Spinal cord (tissue), 10 donors: ENCODE data around the gene LOXHD1. TPM values are rescaled to one million over a fixed set of nuclear protein-coding genes. Genes with fewer than 3 reads are reported as not detected.

Experiments used
- DNase-seq, 6 donors: peaks; one replicate each; pipeline versions ENCODE4 v3.0.0 to v3.0.0-alpha.2; 2013 to 2015; ENCODE audit warnings: low spot score in 6 of 6, low read depth in 4 of 6
- H3K27ac ChIP-seq: one replicate; pipeline ENCODE4 v1.5.1; 2013; ENCODE audit warnings: low read depth, low read length, control low read depth
- H3K27me3 ChIP-seq: one replicate; pipeline ENCODE4 v1.6.1; 2013; ENCODE audit warnings: low read length; ENCODE audit not compliant: control insufficient read depth, insufficient read depth
- H3K36me3 ChIP-seq: one replicate; pipeline ENCODE4 v1.6.1; 2013; ENCODE audit warnings: low read length; ENCODE audit not compliant: control insufficient read depth, insufficient read depth
- H3K4me1 ChIP-seq: one replicate; pipeline ENCODE4 v1.6.1; 2013; ENCODE audit warnings: low read length; ENCODE audit not compliant: control insufficient read depth, insufficient read depth
- H3K4me3 ChIP-seq: one replicate; pipeline ENCODE4 v1.5.1; 2013; ENCODE audit warnings: low read depth, low read length, control low read depth
- H3K9me3 ChIP-seq: one replicate; pipeline ENCODE4 v1.6.1; 2013; ENCODE audit warnings: low read length; ENCODE audit not compliant: control insufficient read depth, insufficient read depth
- WGBS: methylation state at CpG from one replicate; pipeline ENCODE4 v1.1.5; 2013; ENCODE audit warnings: missing lambda C conversion rate; ENCODE audit not compliant: insufficient coverage; 5-methylcytosine and 5-hydroxymethylcytosine counted together
- polyA plus RNA-seq, 2 donors: library from polyadenylated mRNA; unstranded; fragments of 120-200 nt; gene quantifications; one replicate each; pipeline ENCODE4 v1.2.1, GENCODE V29; 2013; ENCODE audit not compliant: insufficient read length in 2 of 2
- total RNA-seq, 2 donors: library from RNA; depleted of rRNA in 1 of 2; stranded (reverse); fragments of 120-200 nt in 1 of 2; fragments of >200 nt in 1 of 2; gene quantifications; one replicate each; pipeline versions ENCODE4 v1.2.3 to v1.2.4, GENCODE V29; 2013 to 2014
- donor health status: healthy.

Gene LOXHD1
- total and polyA plus RNA-seq, 4 donors = 0.14 to 0.29 (median 0.21) TPM

- H3K4me1 ChIP-seq = peaks cover 15% of the 10 kb centered on the region
- no CpG with 5 or more reads among the region's 1 CpG for WGBS
- H3K36me3 ChIP-seq = peaks cover 18% of the 10 kb centered on the region
- H3K4me3 ChIP-seq = no peak overlapping the region
- H3K27me3 ChIP-seq = no peaks in the 10 kb centered on the region
- H3K9me3 ChIP-seq = no peaks in the 10 kb centered on the region
- no peak overlapping the region for H3K27ac ChIP-seq
- no peak for DNase-seq
Observed at GRCh38 chr18:46675112-46675511, 18.1 kb upstream of the LOXHD1 start.

- no peaks in the 10 kb centered on the region for H3K9me3 ChIP-seq
- no peak overlapping the region for H3K27ac ChIP-seq
- no peaks in the 10 kb centered on the region for H3K27me3 ChIP-seq
- peaks cover 3% of the 10 kb centered on the region for H3K36me3 ChIP-seq
- H3K4me3 ChIP-seq = no peak overlapping the region
- WGBS = 94% methylated on average over 4 of the region's 6 CpGs
- DNase-seq = peak in 2 of 6 donors; percentile 56 to 77
- peaks cover 24% of the 10 kb centered on the region for H3K4me1 ChIP-seq
Observed at GRCh38 chr18:46672062-46672970, 15.3 kb upstream of the LOXHD1 start.

- H3K36me3 ChIP-seq = no peaks in the 10 kb centered on the region
- WGBS = 65% methylated on average over 6 of the region's 6 CpGs
- DNase-seq = no peak
- H3K4me1 ChIP-seq = peaks cover 14% of the 10 kb centered on the region
- H3K27ac ChIP-seq = no peak overlapping the region
- H3K27me3 ChIP-seq = no peaks in the 10 kb centered on the region
- H3K4me3 ChIP-seq = no peak overlapping the region
- no peaks in the 10 kb centered on the region for H3K9me3 ChIP-seq
Observed at GRCh38 chr18:46668694-46669093, 11.7 kb upstream of the LOXHD1 start.

GRCh38 chr18:46668135-46668534, 11.1 kb upstream of the LOXHD1 start:
- 30% methylated on average over 7 of the region's 11 CpGs for WGBS

GRCh38 chr18:46663539-46663938, 6.5 kb upstream of the LOXHD1 start:
- no peak for DNase-seq
- Histone ChIP-seq H3K4me3 (no peak overlapping the region), H3K4me1 (peaks cover 14% of the 10 kb centered on the region), H3K27me3 (no peaks in the 10 kb centered on the region), H3K9me3 (no peaks in the 10 kb centered on the region), H3K27ac (no peak overlapping the region), H3K36me3 (no peaks in the 10 kb centered on the region)
- 87% methylated on average over 1 of the region's 1 CpG for WGBS

More at GRCh38 chr18:46668135-46668534, 11.1 kb upstream of the LOXHD1 start:
- DNase-seq = no peak
- no peak overlapping the region for H3K27ac ChIP-seq
- H3K4me1 ChIP-seq = peaks cover 14% of the 10 kb centered on the region
- no peaks in the 10 kb centered on the region for H3K27me3 ChIP-seq
- no peaks in the 10 kb centered on the region for H3K9me3 ChIP-seq
- H3K4me3 ChIP-seq = no peak overlapping the region
- no peaks in the 10 kb centered on the region for H3K36me3 ChIP-seq

GRCh38 chr18:46660957-46661749, 4.1 kb upstream of the LOXHD1 start:
- DNase-seq = peak in 5 of 6 donors; percentile 55 to 96 (median 75)
- 53% methylated on average over 7 of the region's 9 CpGs for WGBS
- Histone ChIP-seq H3K36me3 (no peaks in the 10 kb centered on the region), H3K27me3 (peaks cover 5% of the 10 kb centered on the region), H3K4me1 (peaks cover 3% of the 10 kb centered on the region), H3K9me3 (no peaks in the 10 kb centered on the region), H3K4me3 (no peak overlapping the region), H3K27ac (no peak overlapping the region)

- WGBS = 100% methylated on average over 2 of the region's 3 CpGs
- H3K4me1 ChIP-seq = peaks cover 3% of the 10 kb centered on the region
Observed at GRCh38 chr18:46659484-46659883, 2.5 kb upstream of the LOXHD1 start.

GRCh38 chr18:46656326-46657114, 500 bp downstream of the LOXHD1 start:
- Histone ChIP-seq H3K4me1 (peaks cover 3% of the 10 kb centered on the region), H3K27me3 (peaks cover 5% of the 10 kb centered on the region)
- WGBS = 79% methylated on average over 24 of the region's 27 CpGs

More at GRCh38 chr18:46659484-46659883, 2.5 kb upstream of the LOXHD1 start:
- no peaks in the 10 kb centered on the region for H3K9me3 ChIP-seq
- H3K36me3 ChIP-seq = no peaks in the 10 kb centered on the region
- DNase-seq = no peak
- no peak overlapping the region for H3K4me3 ChIP-seq
- H3K27ac ChIP-seq = no peak overlapping the region
- peaks cover 5% of the 10 kb centered on the region for H3K27me3 ChIP-seq

GRCh38 chr18:46652372-46652771, 4.6 kb downstream of the LOXHD1 start:
- Histone ChIP-seq H3K27me3 (peaks cover under 1% of the 10 kb centered on the region), H3K9me3 (no peaks in the 10 kb centered on the region), H3K36me3 (no peaks in the 10 kb centered on the region), H3K4me3 (no peak overlapping the region), H3K4me1 (no peaks in the 10 kb centered on the region), H3K27ac (no peak overlapping the region)
- no peak for DNase-seq

More at GRCh38 chr18:46656326-46657114, 500 bp downstream of the LOXHD1 start:
- H3K27ac ChIP-seq = no peak overlapping the region
- no peak for DNase-seq
- H3K36me3 ChIP-seq = no peaks in the 10 kb centered on the region
- no peaks in the 10 kb centered on the region for H3K9me3 ChIP-seq
- no peak overlapping the region for H3K4me3 ChIP-seq
